DMS53 treated with DMSO at 0.1 percent for 48 hours (cell line): Measurements from ENCODE around the gene LCE2B.
"Not testable (repeated sequence)": the region's sequence is repeated elsewhere in the genome, so short reads cannot be mapped to it uniquely, and the experiment has no call there.

Source experiments
- DNase-seq: peaks from one replicate; lab custom pipeline; 2025; ENCODE audit not compliant: unreplicated experiment; lab: John Stamatoyannopoulos, UW

LCE2B gene, protein sequence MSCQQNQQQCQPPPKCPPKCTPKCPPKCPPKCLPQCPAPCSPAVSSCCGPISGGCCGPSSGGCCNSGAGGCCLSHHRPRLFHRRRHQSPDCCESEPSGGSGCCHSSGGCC

DNA sequence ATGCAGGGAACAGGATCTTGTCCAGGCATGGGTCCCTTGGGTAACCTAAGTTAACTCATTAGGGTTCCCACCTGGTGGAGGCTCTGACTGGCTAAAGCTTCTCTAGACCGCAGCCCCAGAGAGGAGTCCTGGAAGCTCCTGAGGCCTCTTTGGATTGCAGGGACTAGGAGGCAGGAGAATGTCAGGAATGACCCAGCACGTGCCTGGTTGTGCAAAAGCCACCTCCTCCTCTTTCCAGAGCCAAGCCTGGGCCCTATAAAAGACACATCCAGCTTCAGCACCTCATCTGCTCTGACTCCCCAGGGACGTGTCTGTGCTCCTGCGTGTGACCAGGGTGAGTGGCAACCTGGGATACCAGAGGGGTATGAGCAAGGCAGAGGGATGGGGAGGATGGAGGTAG is at the start of gene LCE2B:
Gene LCE2B (plus strand): TSS at position 301 of the 400 bp plus-strand sequence. CDS start 721 bp downstream, outside the sequence.
- DNase-seq, result not testable (repeated sequence)

DNA sequence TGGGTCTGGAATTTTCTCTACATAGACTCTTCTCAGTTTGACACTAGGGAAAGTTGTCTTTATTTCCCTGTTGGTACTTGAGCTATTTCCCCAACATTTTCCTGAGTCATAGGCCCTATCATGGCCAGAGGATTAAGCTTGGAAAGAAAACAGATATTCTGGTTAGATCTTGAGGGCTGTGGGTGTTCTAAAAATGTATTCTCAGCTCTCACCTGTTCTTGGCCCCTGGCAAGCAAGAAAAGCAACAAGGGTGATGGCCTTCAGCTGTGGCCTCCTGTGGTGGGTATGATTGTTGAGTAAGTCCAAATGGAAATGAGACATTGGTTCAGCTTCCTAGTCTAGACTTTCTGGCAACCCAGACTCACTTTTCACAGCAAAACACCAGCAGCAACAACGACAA is 45.6 kb upstream of the LCE2B start:
- no peak for DNase-seq

DNA sequence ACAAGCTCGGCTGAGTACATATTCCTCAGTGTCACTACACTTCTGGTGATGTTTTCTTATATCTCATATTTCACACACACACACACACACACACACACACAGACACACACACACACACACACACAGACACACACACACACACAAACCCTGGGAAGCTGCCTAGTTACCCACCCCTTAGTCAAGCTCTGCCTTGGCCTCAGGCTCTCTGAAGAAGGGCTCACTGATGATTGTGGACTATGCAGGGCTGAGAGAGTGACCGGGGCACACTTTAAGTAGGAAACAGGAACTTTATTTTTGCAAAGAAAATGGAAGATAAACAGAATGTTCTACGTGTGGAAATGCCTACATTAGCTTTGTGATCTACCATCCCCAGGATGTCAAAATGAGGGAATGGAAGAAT is 42.0 kb upstream of the LCE2B start:
- no peak for DNase-seq

DNA sequence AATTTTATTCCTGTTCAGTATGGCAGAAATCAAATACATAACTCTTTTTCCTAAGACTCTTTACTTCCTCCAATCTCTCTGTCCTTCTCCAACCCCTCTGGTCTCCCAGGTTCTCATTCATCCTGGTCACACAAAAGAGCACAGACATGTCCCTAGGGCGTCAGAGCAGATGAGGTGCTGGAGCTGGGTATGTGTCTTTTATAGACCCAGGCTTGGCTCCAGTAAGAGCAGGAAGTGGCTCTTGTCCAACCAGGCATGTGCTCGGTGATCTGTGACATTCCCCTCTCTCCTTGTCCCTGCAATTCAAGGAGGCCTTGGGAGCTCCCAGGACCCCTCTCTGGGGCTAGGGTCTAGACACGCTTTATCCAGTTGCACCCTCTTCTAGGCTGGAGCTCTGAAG is 40.8 kb upstream of the LCE2B start:
- no peak for DNase-seq

DNA sequence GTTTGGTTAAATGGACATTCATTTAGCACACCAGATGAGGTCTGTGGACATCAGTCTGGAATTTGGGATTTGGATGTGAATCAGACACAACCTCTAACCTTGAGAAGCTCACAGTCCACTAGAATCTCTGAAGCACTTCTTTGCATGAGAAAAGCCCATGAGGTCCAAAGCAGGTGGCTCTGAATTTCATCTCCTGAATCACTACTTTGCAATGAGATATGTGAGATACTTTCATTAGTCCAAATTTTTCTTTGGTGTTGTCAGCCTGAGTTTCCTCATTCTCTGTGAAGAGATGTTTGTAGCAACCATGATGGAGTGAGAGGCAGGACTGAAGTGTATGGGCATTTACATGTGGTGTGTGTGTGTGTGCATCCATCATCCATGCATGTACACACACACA is 39.3 kb upstream of the LCE2B start:
- DNase-seq, result no peak

DNA sequence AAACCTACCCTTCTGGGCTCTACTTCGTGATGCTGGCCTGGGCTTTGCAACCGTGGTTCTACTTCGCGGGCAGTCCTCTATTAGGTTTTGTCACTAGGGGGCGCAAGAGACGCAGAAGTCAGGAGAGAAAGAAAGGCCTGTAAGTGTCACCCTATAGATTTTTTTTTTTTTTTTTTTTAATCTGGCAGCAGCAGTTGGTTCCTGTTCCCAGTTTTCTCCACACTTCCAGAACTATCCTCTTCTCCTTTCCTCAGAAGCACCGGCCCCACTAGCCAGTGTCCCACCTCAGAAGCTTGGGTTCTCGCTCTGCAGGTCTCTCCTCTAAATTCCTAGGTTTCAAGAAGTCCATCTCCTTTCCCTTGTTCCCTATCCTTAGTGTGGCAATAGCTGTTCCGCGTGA is 31.8 kb upstream of the LCE2B start:
- peak; percentile 28 for DNase-seq

DNA sequence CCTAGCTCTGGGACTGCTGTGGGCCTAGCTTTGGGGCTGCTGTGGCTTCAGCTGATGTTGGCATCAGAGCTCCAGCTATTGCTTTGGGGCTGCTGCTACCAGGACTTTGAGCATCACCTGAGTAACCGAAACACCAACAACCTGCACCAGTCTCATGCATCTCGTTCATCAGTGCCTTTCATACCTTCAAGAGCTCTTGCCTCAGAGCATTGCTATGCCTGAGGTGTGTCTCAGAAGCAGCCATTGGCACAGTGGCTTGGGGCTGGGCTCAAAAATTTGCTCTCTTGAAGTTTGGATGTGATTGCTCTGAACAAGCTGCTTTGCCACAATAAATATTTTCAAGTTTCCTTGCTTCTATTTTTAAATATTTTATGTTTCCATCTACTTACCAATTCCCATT is 29.5 kb upstream of the LCE2B start:
- DNase-seq, result no peak

DNA sequence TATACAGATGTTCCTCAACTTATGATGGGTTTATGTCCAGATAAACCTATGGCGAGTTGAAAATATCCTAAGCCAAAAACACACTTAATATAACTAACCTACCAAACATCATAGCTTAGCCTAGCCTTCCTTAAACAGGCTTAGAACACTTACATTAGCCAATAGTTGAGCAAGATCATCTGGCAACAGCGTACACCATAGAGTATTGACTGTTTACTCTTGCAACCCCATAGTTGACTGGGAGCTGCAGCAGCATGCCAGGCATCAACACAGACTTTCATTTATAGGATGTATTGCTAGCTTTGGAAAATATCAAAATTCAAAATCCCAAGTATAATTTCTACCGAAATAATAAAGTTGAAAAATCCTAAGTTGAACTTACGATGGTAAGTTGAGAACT is 28.2 kb upstream of the LCE2B start:
- DNase-seq, result no peak

DNA sequence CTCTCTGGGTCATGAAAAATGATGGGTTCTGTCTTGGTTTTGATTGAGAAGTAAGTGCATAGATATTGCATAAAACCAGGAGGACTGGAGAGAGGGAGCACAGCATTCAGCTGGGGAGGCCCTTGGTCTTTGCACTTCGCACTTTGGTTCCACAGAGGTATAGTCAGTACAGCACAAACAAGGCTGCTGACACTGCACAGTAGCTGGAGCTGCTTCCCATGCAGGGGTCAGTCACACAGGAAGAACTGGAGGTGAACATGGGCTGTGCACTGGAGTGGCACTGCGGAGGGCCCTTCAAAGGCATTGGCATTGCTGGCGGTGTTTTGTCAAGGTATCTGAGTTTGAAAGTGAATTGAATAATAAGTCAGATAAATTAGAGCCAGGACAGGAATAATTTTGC is 27.3 kb upstream of the LCE2B start:
- no peak for DNase-seq

DNA sequence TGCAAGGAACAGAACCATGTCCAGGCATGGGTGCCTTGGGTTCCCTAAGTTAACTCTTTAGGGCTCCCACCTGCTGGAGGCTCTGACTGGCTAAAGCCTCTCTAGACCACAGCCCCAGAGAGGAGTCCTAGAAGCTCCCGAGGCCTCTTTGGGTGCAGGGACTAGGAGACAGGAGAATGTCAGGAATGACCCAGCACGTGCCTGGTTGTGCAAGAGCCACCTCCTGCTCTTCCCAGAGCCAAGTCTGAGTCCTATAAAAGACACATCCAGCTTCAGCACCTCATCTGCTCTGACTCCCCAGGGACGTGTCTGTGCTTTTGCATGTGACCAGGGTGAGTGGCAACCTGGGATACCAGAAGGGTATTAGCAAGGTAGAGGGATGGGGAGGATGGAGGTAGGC is 22.8 kb upstream of the LCE2B start, which contains the start of gene LCE2D:
Gene LCE2D (plus strand): TSS at position 283 of the 400 bp plus-strand sequence. CDS start 726 bp downstream, outside the sequence.
- no peak for DNase-seq

DNA sequence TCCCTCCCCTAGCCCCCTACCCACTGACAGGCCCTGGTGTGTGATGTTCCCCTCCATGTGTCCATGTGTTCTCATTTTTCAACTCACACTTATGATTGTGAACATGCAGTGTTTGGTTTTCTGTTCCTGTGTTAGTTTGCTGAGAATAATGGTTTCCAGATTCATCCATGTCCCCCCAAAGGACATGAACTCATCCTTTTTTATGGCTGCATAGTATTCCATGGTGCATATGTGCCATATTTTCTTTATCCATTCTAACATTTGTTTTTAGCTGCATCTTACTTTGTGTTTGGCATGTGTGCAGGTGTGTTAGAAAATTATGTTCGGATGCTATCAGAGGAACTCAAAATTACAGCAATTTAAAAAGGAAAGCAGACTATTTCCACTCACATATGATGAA is 19.8 kb upstream of the LCE2B start:
- DNase-seq, result not testable (repeated sequence)

DNA sequence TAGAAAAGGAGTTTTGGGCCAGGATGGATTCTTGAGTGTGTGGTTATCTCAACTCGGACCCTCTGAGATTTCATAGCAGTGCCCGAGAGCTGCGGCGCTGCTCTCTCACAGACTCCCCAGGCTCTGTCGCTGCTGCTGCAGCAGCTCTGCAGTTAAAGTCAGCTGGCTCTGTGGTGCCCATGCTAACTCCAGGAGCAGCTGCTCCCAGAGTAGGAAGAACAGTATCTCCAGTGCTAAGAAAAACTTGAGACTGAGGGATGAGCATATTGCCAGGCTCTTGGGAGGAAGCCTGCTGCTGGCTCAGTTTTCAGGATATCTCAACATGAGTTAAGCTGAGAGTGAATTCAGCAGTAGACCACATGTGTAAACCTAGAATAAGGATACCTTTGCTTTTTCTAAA is 18.3 kb upstream of the LCE2B start:
- DNase-seq, result no peak

DNA sequence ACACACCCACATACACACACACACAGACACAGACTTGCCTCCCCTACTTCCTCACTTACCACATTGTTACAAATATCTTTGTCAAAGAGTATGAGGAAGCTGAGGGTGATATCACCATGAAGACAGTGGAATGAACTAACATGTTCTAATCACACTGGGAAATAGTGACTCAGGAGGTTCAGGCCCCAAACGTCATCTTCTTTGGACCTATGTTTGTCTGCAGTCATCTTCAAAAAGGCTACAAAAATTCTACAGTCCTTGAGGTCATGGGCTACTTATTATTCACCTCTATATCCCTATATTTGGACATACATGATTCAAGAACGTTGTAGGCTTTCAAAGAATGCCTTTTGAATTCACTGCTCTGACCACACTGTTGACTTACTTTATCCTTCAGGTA is 12.9 kb upstream of the LCE2B start:
- DNase-seq, result no peak

DNA sequence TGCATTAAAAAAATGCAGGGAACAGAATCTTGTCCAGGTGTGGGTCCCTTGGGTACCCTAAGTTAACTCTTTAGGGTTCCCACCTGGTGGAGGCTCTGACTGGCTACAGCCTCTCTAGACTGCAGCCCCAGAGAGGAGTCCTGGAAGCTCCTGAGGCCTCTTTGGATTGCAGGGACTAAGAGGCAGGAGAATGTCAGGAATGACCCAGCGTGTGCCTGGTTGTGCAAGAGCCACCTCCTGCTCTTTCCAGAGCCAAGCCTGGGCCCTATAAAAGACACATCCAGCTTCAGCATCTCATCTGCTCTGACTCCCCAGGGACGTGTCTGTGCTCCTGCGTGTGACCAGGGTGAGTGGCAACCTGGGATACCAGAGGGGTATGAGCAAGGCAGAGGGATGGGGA is 10.9 kb upstream of the LCE2B start, which contains the start of gene LCE2C:
Gene LCE2C (plus strand): TSS at position 297 of the 400 bp plus-strand sequence. CDS start 737 bp downstream, outside the sequence.
- not testable (repeated sequence) for DNase-seq

DNA sequence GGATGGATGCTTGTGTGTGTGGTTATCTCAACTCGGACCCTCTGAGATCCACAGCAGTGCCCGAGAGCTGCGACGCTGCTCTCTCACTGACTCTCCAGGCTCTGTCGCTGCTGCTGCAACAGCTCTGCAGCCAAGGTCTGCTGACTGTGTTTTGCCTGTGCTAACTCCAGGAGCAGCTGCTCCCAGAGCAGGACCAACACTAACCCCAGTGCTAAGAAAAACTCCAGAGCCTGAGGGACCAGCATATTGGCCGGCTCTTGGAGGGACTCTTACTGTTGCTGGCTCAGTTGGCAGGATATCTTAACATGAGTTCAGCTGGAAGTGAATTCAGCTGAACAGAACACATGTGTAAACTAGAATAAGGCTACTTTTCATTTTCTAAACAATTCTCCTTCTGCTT is 6.5 kb upstream of the LCE2B start:
- DNase-seq, result no peak

DNA sequence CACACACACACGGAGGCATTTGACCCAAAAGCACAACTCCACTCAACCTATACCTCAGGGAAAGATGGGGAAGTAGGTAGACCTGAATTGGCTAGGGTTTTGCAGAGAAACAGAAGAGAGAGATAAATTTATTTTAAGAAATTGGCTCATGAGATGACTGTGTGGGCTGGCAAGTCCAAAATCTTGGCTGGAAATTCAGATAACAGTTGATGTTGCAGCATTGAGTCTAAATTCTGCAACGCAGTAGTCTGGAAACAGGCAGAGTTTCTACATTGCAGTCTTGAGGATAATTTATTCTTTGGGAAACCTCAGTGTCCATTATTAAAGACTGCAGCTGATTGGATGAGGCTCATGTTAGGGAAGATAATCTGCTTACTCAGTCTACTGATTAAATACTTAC is 4.3 kb upstream of the LCE2B start:
- DNase-seq, result no peak

DNA sequence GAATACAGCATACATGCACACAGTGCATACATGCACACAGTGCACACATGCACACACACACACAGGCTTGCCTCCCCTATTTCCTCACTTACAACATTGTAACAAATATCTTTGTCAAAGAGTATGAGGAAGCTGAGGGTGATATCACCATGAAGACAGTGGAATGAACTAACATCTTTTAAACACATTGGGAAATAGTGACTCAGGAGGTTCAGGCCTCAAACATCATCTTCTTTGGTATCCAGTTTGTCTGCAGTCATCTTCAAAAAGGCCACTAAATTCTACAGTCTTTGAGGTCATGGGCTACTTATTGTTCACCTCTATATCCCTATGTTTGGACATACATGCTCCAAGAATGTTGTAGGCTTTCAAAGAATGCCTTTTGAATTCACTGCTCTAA is 2.1 kb upstream of the LCE2B start:
- DNase-seq, result no peak

DNA sequence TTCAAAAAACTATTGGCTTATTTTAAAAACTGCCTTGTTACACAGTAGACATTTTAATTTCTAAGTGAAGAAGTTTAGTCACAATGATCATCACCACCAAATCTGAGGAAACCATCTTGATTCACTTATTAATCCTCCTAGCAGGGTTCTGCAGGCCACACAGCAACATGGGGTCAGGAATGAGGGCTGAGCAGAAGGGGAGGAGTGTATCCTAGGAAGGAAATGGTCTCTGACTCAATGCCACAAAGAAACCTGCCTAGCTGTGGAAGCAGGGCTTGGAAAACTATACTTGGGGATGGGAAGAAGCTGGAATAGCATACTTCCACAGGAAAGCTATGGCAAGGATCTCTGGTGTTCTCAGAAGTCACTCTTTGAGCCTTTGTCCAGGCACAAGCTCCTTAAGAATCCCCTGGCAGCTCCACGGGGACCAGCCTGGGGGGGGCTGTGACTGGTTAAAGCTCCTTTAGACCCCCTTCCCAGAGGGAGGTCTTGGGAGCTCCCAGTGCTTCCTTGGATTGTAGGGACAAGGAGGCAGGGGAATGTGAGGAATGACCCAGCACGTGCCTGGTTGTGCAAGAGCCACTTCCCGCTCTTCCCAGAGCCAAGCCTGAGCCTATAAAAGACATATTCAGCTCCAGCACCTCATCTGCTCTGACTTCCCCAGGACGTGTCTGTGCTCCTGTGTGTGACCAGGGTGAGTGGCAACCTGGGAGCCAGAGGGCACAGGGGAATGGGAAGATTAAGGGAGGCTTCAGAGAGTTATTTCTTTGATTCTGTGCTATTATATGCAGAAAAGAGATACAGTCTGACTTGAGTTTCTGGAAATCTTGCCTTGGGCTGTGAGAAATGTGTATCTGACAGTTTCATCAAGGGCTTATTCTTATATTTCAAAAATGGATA is 12.0 kb downstream of the LCE2B start, which contains the start of gene LCE2A:
Gene LCE2A (plus strand): TSS at position 645 of the 900 bp plus-strand sequence. CDS start 557 bp downstream, outside the sequence.
- no peak for DNase-seq

DNA sequence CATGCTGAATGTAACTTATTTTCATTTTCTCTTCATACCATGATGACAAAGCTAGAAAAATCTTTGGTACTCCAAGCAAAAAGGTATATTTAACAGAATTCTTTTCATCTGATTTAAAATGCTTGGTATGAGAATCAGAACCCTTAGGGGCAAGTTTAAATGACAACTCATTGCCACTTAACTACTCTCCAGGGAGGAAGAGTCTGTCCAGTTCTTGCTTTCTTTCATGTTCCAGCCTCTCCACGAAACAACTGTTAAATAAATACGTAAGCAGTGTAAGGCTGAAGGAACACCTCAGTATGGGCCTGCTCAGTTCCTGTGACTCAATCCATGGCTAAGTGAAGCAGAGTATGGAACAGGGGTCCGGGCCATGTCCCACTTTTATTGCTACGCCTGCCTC is 13.8 kb downstream of the LCE2B start:
- DNase-seq, result no peak

DNA sequence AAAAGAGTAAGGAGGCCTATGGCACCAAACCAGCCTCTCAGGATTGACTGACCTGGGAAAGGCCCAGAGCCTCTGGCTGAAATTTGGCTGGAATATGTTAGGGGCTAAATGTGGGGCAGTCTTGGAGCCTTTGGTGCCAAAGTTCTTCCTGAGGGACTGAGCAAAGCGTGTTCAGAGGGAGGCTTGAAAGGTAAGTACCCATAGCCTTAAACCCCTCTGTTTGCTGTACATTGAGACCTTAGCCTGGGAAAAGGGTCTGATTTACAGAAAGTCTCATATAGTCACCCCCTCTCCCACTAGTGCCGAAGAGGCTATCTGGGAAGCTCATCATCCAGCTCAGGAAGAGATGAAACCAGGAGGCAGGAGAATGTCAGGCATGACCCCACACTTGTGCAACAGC is 21.9 kb downstream of the LCE2B start, which contains the start of gene LCE4A:
Gene LCE4A (plus strand): TSS at position 301 of the 400 bp plus-strand sequence. CDS start 916 bp downstream, outside the sequence.
- DNase-seq, result no peak

DNA sequence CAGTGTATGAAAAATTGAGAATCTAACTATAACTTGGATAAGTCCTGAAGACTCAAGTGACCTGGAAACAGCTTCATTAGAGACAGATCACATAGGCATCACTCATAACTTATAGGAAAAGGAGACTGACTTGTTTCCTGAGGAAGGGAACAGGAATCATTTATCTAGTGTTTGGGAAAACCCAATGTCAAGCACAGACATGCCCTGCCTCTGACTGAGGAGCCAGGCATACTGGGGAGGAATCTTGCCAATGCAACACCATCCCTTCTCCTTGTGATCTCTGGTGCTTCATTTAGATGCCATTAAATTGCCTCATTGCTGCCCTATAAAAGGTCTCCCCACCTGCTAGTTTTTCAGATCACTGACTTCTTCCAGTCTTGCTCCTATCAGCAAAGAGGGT is 32.3 kb downstream of the LCE2B start:
- DNase-seq, result no peak

DNA sequence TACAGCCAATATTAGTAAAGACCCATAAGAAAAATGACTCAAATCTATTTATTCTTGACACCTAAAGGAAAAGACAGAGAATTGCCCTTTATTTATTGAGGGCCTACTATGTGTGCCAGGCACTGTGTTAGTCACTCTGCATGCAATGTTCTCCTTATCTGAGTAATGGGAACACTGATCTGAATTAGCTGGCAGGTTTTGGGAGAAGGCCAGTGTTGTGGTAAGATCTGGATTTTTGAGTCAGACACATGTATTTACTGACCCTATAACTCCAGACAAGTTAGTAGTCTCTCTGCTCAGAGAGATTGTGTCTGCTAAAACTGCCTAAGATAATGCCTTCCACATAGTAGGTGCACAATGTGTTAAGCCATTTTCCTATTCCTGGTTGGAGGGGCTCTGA is 39.3 kb downstream of the LCE2B start:
- DNase-seq, result no peak
